ENCODE data around the gene CLTC.
"Not testable (repeated sequence)": the region's sequence is repeated elsewhere in the genome, so short reads cannot be mapped to it uniquely, and the experiment has no call there.

CLTC gene

DNA sequence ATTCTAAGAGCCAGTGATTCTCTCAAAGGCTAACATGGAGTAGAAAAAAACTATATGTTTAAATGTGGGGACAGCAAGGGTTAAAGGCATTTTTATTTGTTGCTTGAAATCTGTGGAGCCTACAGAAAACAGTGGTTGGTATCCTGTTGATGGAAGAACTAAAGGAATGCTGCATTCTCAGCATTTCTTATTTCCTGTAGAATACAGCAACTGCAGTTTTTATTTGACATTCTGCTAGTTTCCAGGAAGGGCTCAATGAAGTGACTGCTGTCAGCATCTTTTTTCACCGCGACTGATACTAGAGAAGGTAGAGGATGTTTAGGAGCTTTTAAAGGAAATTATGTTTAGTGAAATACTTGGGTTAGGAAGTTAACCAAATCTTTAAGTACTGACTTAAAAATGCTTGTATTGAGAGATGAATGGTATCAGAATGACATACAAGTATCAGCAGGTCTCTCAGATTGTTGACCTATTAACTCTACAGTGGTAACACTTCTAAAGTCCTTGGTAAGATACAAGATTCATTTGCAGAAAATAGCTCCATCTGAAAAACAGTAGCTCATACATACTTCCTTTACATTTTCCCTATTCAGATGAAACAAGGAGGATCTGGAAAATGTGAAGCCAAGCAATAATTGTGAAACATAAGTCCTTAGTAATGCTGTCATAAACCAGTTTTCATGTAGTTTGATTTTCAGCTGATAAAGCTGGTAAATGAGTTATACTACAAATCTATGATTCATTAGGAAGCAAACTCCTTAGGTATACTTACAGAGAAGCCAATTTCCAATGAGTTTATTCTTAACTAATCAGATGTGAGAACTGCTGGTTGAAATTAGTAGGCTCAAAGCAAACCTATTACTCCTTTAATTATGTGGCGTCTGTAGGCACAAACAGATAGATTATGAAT lies 15.2 kb downstream of the CLTC start:
- DNase-seq, result no peak

GRCh38 chr17:59637611-59638310 lies 18.1 kb downstream of the CLTC start:
- DNase-seq, result no peak

DNA sequence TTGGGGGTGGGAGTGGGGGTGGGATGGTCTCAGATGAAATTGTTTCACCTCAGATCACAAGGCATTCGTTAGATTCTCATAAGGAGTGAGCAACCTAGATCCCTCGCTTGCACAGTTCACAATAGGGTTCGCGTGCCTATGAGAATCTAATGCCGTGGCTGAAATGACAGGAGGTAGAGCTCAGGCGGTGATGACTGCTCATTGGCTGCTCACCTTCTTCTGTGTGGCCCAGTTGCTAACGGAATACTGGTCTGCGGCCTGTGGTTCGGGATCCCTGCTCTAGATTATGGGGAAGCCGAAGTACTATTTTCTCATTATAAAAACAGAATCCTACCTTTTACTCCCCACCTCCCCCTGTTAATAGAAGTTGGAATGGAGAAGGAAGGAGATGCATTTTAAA lies 18.9 kb downstream of the CLTC start:
- DNase-seq, result no peak

- no peak for DNase-seq
These were observed 22.2 kb downstream of the CLTC start for GRCh38 chr17:59641799-59642484.

- no peak for DNase-seq
These were observed 22.9 kb downstream of the CLTC start for GRCh38 chr17:59642565-59642964.

GRCh38 chr17:59643159-59644140 lies 23.8 kb downstream of the CLTC start:
- DNase-seq, result no peak

DNA sequence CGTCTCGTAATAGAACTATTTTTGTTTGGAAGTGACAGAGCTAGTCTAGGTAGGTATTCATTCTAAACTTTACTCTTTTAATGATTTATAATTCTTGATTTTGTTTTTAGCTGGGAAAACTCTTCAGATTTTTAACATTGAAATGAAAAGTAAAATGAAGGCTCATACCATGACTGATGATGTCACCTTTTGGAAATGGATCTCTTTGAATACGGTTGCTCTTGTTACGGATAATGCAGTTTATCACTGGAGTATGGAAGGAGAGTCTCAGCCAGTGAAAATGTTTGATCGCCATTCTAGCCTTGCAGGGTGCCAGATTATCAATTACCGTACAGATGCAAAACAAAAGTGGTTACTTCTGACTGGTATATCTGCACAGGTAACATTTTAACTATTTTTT lies 27.6 kb downstream of the CLTC start:
- DNase-seq, result no peak

GRCh38 chr17:59649886-59650285 lies 30.2 kb downstream of the CLTC start:
- DNase-seq, result no peak

- DNase-seq, result no peak
These were observed 30.9 kb downstream of the CLTC start for GRCh38 chr17:59650642-59651041.

DNA sequence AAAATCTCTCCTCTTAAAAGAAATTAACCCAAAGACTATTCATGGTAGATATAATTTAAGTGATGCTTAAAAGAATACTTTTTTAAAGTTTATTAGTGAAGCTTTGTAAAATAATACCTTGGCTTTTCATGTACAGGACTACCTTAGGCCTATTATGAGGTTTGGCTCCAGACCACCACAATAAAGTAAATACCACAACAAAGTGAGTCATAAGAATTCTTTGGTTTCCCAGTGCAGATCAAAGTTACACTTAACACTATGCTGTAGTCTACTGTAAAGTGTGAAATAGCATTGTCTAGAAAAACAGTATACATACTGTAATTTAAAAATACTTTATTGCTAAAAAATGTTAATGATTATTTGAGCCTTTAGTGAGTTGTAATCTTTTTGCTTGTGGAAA lies 31.7 kb downstream of the CLTC start:
- DNase-seq, result no peak

GRCh38 chr17:59652119-59652518 lies 32.4 kb downstream of the CLTC start:
- DNase-seq, result no peak

DNA sequence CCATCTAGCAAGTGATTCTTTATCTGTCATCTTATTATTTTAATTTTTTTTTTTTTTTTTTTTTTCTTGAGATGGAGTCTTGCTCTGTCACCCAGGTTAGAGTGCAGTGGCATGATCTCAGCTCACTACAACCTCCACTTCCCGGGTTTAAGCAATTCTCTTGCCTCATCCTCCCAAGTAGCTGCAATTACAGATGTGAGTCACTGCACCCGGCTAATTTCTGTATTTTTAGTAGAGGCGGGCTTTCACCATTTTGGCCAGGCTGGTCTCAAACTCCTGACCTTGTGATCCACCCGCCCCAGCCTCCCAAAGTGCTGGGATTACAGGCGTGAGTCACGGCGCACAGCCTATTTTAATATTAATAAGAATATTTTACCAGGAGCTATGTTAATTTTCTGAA lies 36.9 kb downstream of the CLTC start:
- DNase-seq, result not testable (repeated sequence)

GRCh38 chr17:59666235-59666634 lies 46.5 kb downstream of the CLTC start:
- no peak for DNase-seq

DNA sequence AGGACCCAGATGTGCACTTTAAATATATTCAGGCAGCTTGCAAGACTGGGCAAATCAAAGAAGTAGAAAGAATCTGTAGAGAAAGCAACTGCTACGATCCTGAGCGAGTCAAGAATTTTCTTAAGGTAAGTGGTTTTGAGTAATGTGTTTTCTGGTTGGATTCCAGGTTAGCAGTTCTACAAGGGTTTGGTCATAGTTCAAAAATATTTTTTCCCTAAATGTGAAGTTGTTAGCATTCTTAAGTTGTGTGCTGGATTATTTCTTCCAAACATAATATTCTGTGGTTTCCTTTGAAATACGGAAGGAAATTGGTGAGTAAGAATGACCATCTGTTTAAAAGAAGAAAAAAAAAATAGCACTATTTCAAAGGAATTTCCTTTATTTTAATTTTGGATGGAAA lies 49.1 kb downstream of the CLTC start:
- no peak for DNase-seq

GRCh38 chr17:59669411-59669810 lies 49.7 kb downstream of the CLTC start:
- DNase-seq, result no peak

DNA sequence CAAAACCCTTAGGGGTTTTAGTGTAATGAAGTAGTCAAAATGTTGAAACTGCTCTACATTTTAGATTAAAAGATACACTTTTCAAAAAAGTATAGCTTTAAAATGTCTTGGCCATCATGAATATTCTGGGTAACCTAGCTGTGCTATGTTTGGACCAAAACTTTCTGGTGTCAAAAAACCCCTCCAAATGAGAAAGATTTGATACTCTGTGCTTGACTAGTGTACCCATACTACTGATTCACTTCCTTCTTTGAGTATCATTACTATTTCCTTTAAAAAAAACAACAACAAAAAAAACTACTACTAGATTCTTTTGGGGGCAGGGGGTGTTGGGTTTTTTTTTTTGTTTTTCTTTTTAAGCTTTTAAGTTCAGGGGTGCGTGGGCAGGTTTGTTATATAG lies 50.2 kb downstream of the CLTC start:
- DNase-seq, result no peak

GRCh38 chr17:59671386-59671785 lies 51.7 kb downstream of the CLTC start:
- no peak for DNase-seq

DNA sequence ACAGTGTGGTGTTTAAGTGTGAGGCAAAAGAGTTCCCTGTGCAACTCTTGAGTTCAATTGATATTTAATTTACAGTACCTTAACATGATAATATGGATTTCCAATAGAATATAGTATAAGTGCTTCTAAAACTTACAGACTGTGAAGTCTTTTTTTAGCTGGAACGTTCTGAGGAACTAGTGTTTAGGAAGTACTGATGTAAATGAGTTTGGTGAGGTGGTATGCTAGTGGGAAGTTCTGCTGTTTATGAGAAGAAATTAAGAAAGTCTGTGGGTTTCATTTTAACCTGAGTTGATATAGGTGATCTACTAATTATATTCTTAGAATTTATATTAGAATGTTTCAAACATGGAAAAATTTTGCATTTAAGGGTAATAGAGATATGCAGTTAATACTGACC lies 55.5 kb downstream of the CLTC start:
- no peak for DNase-seq

- DNase-seq, result no peak
These were observed 57.0 kb downstream of the CLTC start for GRCh38 chr17:59676716-59677115.

GRCh38 chr17:59678918-59679317 lies 59.2 kb downstream of the CLTC start:
- DNase-seq, result no peak

- no peak for DNase-seq
These were observed 60.6 kb downstream of the CLTC start for GRCh38 chr17:59680314-59680713.

- DNase-seq, result no peak
These were observed 63.6 kb downstream of the CLTC start for GRCh38 chr17:59683283-59683682.

- DNase-seq, result no peak
These were observed 65.3 kb downstream of the CLTC start for GRCh38 chr17:59684967-59685366.

All from NCI-H1092 (cell line).